Fibroblast of villous mesenchyme (primary cell): ENCODE measurements around the gene ACSBG1. TPM values are rescaled to one million over a fixed set of nuclear protein-coding genes. Genes with fewer than 3 reads are reported as not detected.

Experiments
- DNase-seq: peaks from one replicate; pipeline ENCODE4 v3.0.0-alpha.2; 2010; ENCODE audit warnings: low read depth
- H3K4me3 ChIP-seq: 2 replicates; pipeline ENCODE4 v1.5.1; 2011; ENCODE audit warnings: low read depth, mild to moderate bottlenecking, low read length
- CTCF ChIP-seq: IDR thresholded peaks from 2 replicates; pipeline ENCODE4 v1.5.1; 2012; ENCODE audit warnings: low read depth, mild to moderate bottlenecking, low read length; ENCODE audit not compliant: insufficient read depth
- total RNA-seq: library from RNA; depleted of rRNA; stranded (reverse); fragments of >200 nt; gene quantifications from 2 replicates; pipeline ENCODE4 v1.2.3, GENCODE V29; 2012

ACSBG1 gene
- total RNA-seq, 1 donor, result under 0.01 TPM

GRCh38 chr15:78179906-78180305, 54.5 kb downstream of the ACSBG1 start:
- H3K4me3 ChIP-seq, result no peak overlapping the region
- DNase-seq, result no peak
- no peak for TF ChIP-seq CTCF

- TF ChIP-seq CTCF, result no peak
- DNase-seq, result no peak
- H3K4me3 ChIP-seq, result no peak overlapping the region
Measured at GRCh38 chr15:78179286-78179840, 55.0 kb downstream of the ACSBG1 start.

GRCh38 chr15:78178064-78178463, 56.3 kb downstream of the ACSBG1 start:
- no peak for DNase-seq
- no peak for TF ChIP-seq CTCF
- H3K4me3 ChIP-seq, result no peak overlapping the region

GRCh38 chr15:78177447-78177873, 56.9 kb downstream of the ACSBG1 start:
- peak; percentile 28 for DNase-seq
- TF ChIP-seq CTCF, result peak; percentile 87
- H3K4me3 ChIP-seq, result no peak overlapping the region

GRCh38 chr15:78175330-78175729, 59.0 kb downstream of the ACSBG1 start:
- no peak for TF ChIP-seq CTCF
- no peak overlapping the region for H3K4me3 ChIP-seq
- DNase-seq, result no peak

GRCh38 chr15:78174401-78174800, 60.0 kb downstream of the ACSBG1 start:
- DNase-seq, result no peak
- no peak overlapping the region for H3K4me3 ChIP-seq
- TF ChIP-seq CTCF, result no peak

GRCh38 chr15:78171864-78172472, 62.4 kb downstream of the ACSBG1 start:
- DNase-seq, result no peak
- TF ChIP-seq CTCF, result no peak
- H3K4me3 ChIP-seq, result no peak overlapping the region
